ENCODE results near the gene PRDX5. TPM values are rescaled to one million over a fixed set of nuclear protein-coding genes. Genes with fewer than 3 reads are reported as not detected.
A peak's percentile ranks its signal among the peaks of the same experiment; 100 is the strongest.

PRDX5 gene
- total and polyA plus RNA-seq, 9 of the 15 experiments (the other 6 are each of a cell fraction or from before 2014, with no cell fraction given): 40.8 to 327 (median 204) TPM

- TF ChIP-seq, protein P1, sequence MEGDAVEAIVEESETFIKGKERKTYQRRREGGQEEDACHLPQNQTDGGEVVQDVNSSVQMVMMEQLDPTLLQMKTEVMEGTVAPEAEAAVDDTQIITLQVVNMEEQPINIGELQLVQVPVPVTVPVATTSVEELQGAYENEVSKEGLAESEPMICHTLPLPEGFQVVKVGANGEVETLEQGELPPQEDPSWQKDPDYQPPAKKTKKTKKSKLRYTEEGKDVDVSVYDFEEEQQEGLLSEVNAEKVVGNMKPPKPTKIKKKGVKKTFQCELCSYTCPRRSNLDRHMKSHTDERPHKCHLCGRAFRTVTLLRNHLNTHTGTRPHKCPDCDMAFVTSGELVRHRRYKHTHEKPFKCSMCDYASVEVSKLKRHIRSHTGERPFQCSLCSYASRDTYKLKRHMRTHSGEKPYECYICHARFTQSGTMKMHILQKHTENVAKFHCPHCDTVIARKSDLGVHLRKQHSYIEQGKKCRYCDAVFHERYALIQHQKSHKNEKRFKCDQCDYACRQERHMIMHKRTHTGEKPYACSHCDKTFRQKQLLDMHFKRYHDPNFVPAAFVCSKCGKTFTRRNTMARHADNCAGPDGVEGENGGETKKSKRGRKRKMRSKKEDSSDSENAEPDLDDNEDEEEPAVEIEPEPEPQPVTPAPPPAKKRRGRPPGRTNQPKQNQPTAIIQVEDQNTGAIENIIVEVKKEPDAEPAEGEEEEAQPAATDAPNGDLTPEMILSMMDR (IDR thresholded peaks at IDR 0.05 in 2 of 3, conservative IDR thresholded peaks at IDR 0.05 in 1 of 3; ENCODE audit: insufficient read depth in 2 of 3, low read depth in 1 of 3, low read length in 3 of 3): 0 out of 6 replicates have a peak, but pooled peaks of 1 of the 3 experiments have one; percentile 0
- peak; percentile 97 for TF ChIP-seq C11orf30 (IDR thresholded peaks at IDR 0.05; ENCODE audit: low read depth)
- TF ChIP-seq ZFX (CRISPR knock-in tag; IDR thresholded peaks at IDR 0.05): no peak; the same call in 1 of the 2 replicates
- TF ChIP-seq, protein P2, sequence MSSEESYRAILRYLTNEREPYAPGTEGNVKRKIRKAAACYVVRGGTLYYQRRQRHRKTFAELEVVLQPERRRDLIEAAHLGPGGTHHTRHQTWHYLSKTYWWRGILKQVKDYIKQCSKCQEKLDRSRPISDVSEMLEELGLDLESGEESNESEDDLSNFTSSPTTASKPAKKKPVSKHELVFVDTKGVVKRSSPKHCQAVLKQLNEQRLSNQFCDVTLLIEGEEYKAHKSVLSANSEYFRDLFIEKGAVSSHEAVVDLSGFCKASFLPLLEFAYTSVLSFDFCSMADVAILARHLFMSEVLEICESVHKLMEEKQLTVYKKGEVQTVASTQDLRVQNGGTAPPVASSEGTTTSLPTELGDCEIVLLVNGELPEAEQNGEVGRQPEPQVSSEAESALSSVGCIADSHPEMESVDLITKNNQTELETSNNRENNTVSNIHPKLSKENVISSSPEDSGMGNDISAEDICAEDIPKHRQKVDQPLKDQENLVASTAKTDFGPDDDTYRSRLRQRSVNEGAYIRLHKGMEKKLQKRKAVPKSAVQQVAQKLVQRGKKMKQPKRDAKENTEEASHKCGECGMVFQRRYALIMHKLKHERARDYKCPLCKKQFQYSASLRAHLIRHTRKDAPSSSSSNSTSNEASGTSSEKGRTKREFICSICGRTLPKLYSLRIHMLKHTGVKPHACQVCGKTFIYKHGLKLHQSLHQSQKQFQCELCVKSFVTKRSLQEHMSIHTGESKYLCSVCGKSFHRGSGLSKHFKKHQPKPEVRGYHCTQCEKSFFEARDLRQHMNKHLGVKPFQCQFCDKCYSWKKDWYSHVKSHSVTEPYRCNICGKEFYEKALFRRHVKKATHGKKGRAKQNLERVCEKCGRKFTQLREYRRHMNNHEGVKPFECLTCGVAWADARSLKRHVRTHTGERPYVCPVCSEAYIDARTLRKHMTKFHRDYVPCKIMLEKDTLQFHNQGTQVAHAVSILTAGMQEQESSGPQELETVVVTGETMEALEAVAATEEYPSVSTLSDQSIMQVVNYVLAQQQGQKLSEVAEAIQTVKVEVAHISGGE (CRISPR knock-in tag; IDR thresholded peaks at IDR 0.05): peak in 2 of 3 experiments; percentile 59 to 92; a peak in 3 of 6 replicates
- TF ChIP-seq RBM14 (IDR thresholded peaks at IDR 0.05; ENCODE audit: borderline replicate concordance, insufficient read depth, low read depth, low read length): 0 out of 2 replicates have a peak, but pooled peaks have one; percentile 67
- TF ChIP-seq, protein P3, sequence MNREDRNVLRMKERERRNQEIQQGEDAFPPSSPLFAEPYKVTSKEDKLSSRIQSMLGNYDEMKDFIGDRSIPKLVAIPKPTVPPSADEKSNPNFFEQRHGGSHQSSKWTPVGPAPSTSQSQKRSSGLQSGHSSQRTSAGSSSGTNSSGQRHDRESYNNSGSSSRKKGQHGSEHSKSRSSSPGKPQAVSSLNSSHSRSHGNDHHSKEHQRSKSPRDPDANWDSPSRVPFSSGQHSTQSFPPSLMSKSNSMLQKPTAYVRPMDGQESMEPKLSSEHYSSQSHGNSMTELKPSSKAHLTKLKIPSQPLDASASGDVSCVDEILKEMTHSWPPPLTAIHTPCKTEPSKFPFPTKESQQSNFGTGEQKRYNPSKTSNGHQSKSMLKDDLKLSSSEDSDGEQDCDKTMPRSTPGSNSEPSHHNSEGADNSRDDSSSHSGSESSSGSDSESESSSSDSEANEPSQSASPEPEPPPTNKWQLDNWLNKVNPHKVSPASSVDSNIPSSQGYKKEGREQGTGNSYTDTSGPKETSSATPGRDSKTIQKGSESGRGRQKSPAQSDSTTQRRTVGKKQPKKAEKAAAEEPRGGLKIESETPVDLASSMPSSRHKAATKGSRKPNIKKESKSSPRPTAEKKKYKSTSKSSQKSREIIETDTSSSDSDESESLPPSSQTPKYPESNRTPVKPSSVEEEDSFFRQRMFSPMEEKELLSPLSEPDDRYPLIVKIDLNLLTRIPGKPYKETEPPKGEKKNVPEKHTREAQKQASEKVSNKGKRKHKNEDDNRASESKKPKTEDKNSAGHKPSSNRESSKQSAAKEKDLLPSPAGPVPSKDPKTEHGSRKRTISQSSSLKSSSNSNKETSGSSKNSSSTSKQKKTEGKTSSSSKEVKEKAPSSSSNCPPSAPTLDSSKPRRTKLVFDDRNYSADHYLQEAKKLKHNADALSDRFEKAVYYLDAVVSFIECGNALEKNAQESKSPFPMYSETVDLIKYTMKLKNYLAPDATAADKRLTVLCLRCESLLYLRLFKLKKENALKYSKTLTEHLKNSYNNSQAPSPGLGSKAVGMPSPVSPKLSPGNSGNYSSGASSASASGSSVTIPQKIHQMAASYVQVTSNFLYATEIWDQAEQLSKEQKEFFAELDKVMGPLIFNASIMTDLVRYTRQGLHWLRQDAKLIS (CRISPR knock-in tag; IDR thresholded peaks at IDR 0.05): peak; percentile 92; the same call in 1 of the 2 replicates
- peak in 1 of 2 experiments; percentile 24; a peak in 1 of 4 replicates for TF ChIP-seq ETV6 (IDR thresholded peaks at IDR 0.05; ENCODE audit: borderline replicate concordance in 1 of 2, low read depth in 2 of 2, low read length in 1 of 2)
- no peak for TF ChIP-seq ETV6 (CRISPR knock-in tag; IDR thresholded peaks at IDR 0.05; ENCODE audit: borderline replicate concordance)
- peak; percentile 34 for TF ChIP-seq POLR2AphosphoS2 (IDR thresholded peaks at IDR 0.05; ENCODE audit: low read length)
- TF ChIP-seq, protein P4, sequence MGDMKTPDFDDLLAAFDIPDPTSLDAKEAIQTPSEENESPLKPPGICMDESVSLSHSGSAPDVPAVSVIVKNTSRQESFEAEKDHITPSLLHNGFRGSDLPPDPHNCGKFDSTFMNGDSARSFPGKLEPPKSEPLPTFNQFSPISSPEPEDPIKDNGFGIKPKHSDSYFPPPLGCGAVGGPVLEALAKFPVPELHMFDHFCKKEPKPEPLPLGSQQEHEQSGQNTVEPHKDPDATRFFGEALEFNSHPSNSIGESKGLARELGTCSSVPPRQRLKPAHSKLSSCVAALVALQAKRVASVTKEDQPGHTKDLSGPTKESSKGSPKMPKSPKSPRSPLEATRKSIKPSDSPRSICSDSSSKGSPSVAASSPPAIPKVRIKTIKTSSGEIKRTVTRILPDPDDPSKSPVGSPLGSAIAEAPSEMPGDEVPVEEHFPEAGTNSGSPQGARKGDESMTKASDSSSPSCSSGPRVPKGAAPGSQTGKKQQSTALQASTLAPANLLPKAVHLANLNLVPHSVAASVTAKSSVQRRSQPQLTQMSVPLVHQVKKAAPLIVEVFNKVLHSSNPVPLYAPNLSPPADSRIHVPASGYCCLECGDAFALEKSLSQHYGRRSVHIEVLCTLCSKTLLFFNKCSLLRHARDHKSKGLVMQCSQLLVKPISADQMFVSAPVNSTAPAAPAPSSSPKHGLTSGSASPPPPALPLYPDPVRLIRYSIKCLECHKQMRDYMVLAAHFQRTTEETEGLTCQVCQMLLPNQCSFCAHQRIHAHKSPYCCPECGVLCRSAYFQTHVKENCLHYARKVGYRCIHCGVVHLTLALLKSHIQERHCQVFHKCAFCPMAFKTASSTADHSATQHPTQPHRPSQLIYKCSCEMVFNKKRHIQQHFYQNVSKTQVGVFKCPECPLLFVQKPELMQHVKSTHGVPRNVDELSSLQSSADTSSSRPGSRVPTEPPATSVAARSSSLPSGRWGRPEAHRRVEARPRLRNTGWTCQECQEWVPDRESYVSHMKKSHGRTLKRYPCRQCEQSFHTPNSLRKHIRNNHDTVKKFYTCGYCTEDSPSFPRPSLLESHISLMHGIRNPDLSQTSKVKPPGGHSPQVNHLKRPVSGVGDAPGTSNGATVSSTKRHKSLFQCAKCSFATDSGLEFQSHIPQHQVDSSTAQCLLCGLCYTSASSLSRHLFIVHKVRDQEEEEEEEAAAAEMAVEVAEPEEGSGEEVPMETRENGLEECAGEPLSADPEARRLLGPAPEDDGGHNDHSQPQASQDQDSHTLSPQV (IDR thresholded peaks at IDR 0.05): 0 out of 2 replicates have a peak, but pooled peaks have one; percentile 7
Measured at GRCh38 chr11:64317325-64317960, 478 bp upstream of the PRDX5 start, which contains the start of gene TRMT112 (continued).
